ENCODE results near the gene CASZ1. TPM values are rescaled to one million over a fixed set of nuclear protein-coding genes. Genes with fewer than 3 reads are reported as not detected.

CASZ1 gene
- total RNA-seq, 1 experiment from 2014 or later: 11.1 TPM

- ChIA-PET POLR2A (no interaction called here), CTCF (interaction anchor here (0.8 kb wide), 2 partner anchors 171 to 222 kb away, joined by 3 read pairs; no protein-coding TSS in a partner anchor)
- intact Hi-C loops (cut with micrococcal nuclease): loop anchor here (10.0 kb wide), 1 partner anchor 55 kb away; the partner anchor contains the start of gene CASZ1
- H3K27ac Mint-ChIP-seq (ENCODE audit: low read depth, unreplicated experiment): no peak overlapping the region
- no peaks in the 10 kb centered on the region for H3K9me3 Mint-ChIP-seq (ENCODE audit: unreplicated experiment)
- no peaks in the 10 kb centered on the region for H3K4me1 Mint-ChIP-seq (ENCODE audit: insufficient read depth, unreplicated experiment)
- H3K36me3 Mint-ChIP-seq (ENCODE audit: insufficient read depth, unreplicated experiment): no peaks in the 10 kb centered on the region
- no TSS peak for BruUV-seq (replicated peaks)
- H3K27me3 Mint-ChIP-seq (ENCODE audit: insufficient read depth, unreplicated experiment): no peaks in the 10 kb centered on the region
- H3K4me3 Mint-ChIP-seq (ENCODE audit: unreplicated experiment): no peak overlapping the region
- no peak for DNase-seq (ENCODE audit: unreplicated experiment)
- TF ChIP-seq, protein P1, sequence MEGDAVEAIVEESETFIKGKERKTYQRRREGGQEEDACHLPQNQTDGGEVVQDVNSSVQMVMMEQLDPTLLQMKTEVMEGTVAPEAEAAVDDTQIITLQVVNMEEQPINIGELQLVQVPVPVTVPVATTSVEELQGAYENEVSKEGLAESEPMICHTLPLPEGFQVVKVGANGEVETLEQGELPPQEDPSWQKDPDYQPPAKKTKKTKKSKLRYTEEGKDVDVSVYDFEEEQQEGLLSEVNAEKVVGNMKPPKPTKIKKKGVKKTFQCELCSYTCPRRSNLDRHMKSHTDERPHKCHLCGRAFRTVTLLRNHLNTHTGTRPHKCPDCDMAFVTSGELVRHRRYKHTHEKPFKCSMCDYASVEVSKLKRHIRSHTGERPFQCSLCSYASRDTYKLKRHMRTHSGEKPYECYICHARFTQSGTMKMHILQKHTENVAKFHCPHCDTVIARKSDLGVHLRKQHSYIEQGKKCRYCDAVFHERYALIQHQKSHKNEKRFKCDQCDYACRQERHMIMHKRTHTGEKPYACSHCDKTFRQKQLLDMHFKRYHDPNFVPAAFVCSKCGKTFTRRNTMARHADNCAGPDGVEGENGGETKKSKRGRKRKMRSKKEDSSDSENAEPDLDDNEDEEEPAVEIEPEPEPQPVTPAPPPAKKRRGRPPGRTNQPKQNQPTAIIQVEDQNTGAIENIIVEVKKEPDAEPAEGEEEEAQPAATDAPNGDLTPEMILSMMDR (IDR thresholded peaks at IDR 0.05; ENCODE audit: unreplicated experiment): no peak
These were observed 56.9 kb downstream of the CASZ1 start for GRCh38 chr1:10739589-10739988.

- Mint-ChIP-seq H3K36me3 (ENCODE audit: insufficient read depth, unreplicated experiment) (no peaks in the 10 kb centered on the region), H3K27me3 (ENCODE audit: insufficient read depth, unreplicated experiment) (no peaks in the 10 kb centered on the region), H3K27ac (ENCODE audit: low read depth, unreplicated experiment) (no peak overlapping the region), H3K4me1 (ENCODE audit: insufficient read depth, unreplicated experiment) (no peaks in the 10 kb centered on the region), H3K4me3 (ENCODE audit: unreplicated experiment) (no peak overlapping the region), H3K9me3 (ENCODE audit: unreplicated experiment) (no peaks in the 10 kb centered on the region)
- ChIA-PET CTCF (interaction anchor here (0.6 kb wide), 1 partner anchor 20 kb away, joined by 3 read pairs; no protein-coding TSS in a partner anchor), POLR2A (no interaction called here)
- TF ChIP-seq, protein P1 (IDR thresholded peaks at IDR 0.05; ENCODE audit: unreplicated experiment): no peak
- no peak for DNase-seq (ENCODE audit: unreplicated experiment)
- no TSS peak for BruUV-seq (replicated peaks)
- intact Hi-C loops (cut with micrococcal nuclease): loop anchor here (10.0 kb wide), 1 partner anchor 56 kb away; the partner anchor contains the start of gene CASZ1
These were observed 58.1 kb downstream of the CASZ1 start for GRCh38 chr1:10738061-10739058.

DNA sequence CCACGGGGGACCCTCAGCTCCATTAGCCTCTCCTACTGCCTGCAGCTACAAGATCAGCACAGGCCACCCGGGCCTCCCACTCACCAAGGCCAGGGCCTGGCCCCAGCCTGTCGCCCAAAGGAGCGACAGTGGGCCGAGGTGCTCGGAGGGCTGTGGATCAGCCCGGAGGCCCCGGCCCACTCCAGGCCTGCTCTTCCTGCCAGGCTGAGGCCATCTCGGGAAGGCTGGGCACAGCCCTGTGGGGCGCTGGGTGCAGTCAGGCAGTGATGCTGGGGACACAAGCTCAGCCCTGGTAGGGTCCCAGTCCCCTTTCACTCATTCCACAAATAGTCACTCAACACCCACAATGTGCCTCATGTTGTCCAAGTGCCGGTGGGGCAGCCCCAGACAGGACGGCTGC, 58.8 kb downstream of the CASZ1 start:
- no peak overlapping the region for H3K4me3 Mint-ChIP-seq (ENCODE audit: unreplicated experiment)
- intact Hi-C loops (cut with micrococcal nuclease): loop anchor here (10.0 kb wide), 1 partner anchor 57 kb away; the partner anchor contains the start of gene CASZ1
- ChIA-PET CTCF (no interaction called here), POLR2A (no interaction called here)
- DNase-seq (ENCODE audit: unreplicated experiment): no peak
- H3K27ac Mint-ChIP-seq (ENCODE audit: low read depth, unreplicated experiment): no peak overlapping the region
- H3K36me3 Mint-ChIP-seq (ENCODE audit: insufficient read depth, unreplicated experiment): no peaks in the 10 kb centered on the region
- H3K4me1 Mint-ChIP-seq (ENCODE audit: insufficient read depth, unreplicated experiment): no peaks in the 10 kb centered on the region
- H3K9me3 Mint-ChIP-seq (ENCODE audit: unreplicated experiment): no peaks in the 10 kb centered on the region
- H3K27me3 Mint-ChIP-seq (ENCODE audit: insufficient read depth, unreplicated experiment): no peaks in the 10 kb centered on the region
- BruUV-seq (replicated peaks): no TSS peak
- TF ChIP-seq, protein P1 (IDR thresholded peaks at IDR 0.05; ENCODE audit: unreplicated experiment): no peak

Data from MCF 10A (cell line).